ENCODE data around the gene DYNLT4. TPM values are rescaled to one million over a fixed set of nuclear protein-coding genes. Genes with fewer than 3 reads are reported as not detected.

Gene DYNLT4
- total and polyA plus RNA-seq, 2 of the 8 experiments (the other 6 are each of a cell fraction or from before 2014, with no cell fraction given), result 0.29 TPM; not detected in 1

DNA sequence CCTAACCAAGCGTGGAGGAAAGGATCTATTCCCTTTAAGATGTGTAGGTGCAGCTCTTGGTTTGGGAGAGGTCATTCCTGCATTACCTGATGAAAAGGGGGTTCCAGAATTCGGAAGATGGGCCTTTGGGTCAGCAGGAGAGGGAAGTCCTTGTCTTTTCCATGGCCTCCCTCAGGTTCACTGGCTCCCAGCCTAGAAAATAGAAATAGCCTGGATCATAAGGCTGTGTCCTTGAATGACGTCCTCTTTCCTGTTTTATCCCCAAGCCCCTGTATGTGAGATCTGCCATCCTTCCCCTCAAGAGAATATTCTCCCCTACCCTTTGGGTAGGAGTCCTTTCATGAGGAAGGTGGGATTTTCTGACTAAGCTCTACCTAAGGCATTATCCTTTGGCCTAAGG is 46.3 kb downstream of the DYNLT4 start (continued):
- TF ChIP-seq, protein P1, sequence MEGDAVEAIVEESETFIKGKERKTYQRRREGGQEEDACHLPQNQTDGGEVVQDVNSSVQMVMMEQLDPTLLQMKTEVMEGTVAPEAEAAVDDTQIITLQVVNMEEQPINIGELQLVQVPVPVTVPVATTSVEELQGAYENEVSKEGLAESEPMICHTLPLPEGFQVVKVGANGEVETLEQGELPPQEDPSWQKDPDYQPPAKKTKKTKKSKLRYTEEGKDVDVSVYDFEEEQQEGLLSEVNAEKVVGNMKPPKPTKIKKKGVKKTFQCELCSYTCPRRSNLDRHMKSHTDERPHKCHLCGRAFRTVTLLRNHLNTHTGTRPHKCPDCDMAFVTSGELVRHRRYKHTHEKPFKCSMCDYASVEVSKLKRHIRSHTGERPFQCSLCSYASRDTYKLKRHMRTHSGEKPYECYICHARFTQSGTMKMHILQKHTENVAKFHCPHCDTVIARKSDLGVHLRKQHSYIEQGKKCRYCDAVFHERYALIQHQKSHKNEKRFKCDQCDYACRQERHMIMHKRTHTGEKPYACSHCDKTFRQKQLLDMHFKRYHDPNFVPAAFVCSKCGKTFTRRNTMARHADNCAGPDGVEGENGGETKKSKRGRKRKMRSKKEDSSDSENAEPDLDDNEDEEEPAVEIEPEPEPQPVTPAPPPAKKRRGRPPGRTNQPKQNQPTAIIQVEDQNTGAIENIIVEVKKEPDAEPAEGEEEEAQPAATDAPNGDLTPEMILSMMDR (IDR thresholded peaks at IDR 0.05; ENCODE audit: control extremely low read depth in 1 of 3, insufficient read depth in 1 of 3, low read depth in 1 of 3, low read length in 3 of 3), result no peak
- TF ChIP-seq ATF2 (IDR thresholded peaks at IDR 0.05; ENCODE audit: low read length), result no peak
- no peak for TF ChIP-seq SP4 (IDR thresholded peaks at IDR 0.05; ENCODE audit: low read length)
- TF ChIP-seq BACH1 (IDR thresholded peaks at IDR 0.05; ENCODE audit: low read length), result no peak
- TF ChIP-seq, protein P2, sequence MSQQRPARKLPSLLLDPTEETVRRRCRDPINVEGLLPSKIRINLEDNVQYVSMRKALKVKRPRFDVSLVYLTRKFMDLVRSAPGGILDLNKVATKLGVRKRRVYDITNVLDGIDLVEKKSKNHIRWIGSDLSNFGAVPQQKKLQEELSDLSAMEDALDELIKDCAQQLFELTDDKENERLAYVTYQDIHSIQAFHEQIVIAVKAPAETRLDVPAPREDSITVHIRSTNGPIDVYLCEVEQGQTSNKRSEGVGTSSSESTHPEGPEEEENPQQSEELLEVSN (IDR thresholded peaks at IDR 0.05), result no peak
- no peak for TF ChIP-seq HDAC6 (IDR thresholded peaks at IDR 0.05; ENCODE audit: low read depth, low read length)
